Measurements from ENCODE around the gene BABAM2. TPM values are rescaled to one million over a fixed set of nuclear protein-coding genes. Genes with fewer than 3 reads are reported as not detected.
A peak's percentile ranks its signal among the peaks of the same experiment; 100 is the strongest.

The BABAM2 gene
- total and polyA plus RNA-seq, 9 of the 15 experiments (the other 6 are each of a cell fraction or from before 2014, with no cell fraction given), result 10.9 to 37.4 (median 25.6) TPM

GRCh38 chr2:27884601-27885000 is 5.9 kb upstream of the BABAM2 start:
- H3K27me3 ChIP-seq (ENCODE audit: control insufficient read depth in 2 of 2, insufficient read depth in 2 of 2, low read length in 2 of 2), result no peaks in the 10 kb centered on the region
- no TSS peak for BruUV-seq (replicated peaks)
- H3K4me1 ChIP-seq (replicated peaks in 1 of 2; ENCODE audit: control insufficient read depth in 2 of 2, insufficient read depth in 2 of 2, low read length in 2 of 2), result peaks cover 0 to under 1% of the 10 kb centered on the region in 2 experiments; a peak in 1 of 5 replicates
- FAIRE-seq (no peak), ATAC-seq (no peak), DNase-seq (ENCODE audit: extremely low read depth in 1 of 4, low spot score in 3 of 4) (no peak)
- intact Hi-C loops (cut with micrococcal nuclease), result no loop called here
- in situ Hi-C loops (cut with MboI), result no loop called here
- H3K9ac ChIP-seq (ENCODE audit: insufficient read depth in 1 of 2, low read depth in 2 of 2, low read length in 2 of 2), result no peak overlapping the region
- ChIA-PET CTCF (ENCODE audit: low intra/inter-chr PET ratio) (no interaction called here), POLR2A (no interaction called here)
- WGBS (ENCODE audit: insufficient coverage, low coverage, missing lambda C conversion rate), result 2% methylated on average over 2 of the region's 2 CpGs
- no peak overlapping the region for H3K4me3 ChIP-seq
- no peak for TF ChIP-seq MAFF (IDR thresholded peaks at IDR 0.05; ENCODE audit: low read length)
- peak; percentile 95 for TF ChIP-seq FOXJ2 (tag; IDR thresholded peaks at IDR 0.05)
- no peaks in the 10 kb centered on the region for H3K79me2 ChIP-seq (ENCODE audit: control insufficient read depth, insufficient read depth, low read length)
- H3K27ac ChIP-seq (ENCODE audit: extremely low read depth, low read depth, low read length), result no peak overlapping the region
- H3K9me1 ChIP-seq (ENCODE audit: control insufficient read depth, insufficient read depth, low read length), result no peaks in the 10 kb centered on the region
- no peak overlapping the region for H2AFZ ChIP-seq (ENCODE audit: low read depth, low read length)
- H3K4me2 ChIP-seq (ENCODE audit: insufficient read depth, low read length), result no peak overlapping the region
- H3K36me3 ChIP-seq (ENCODE audit: control insufficient read depth, insufficient read depth, low read length), result no peaks in the 10 kb centered on the region
- H3K9me3 ChIP-seq (replicated peaks; ENCODE audit: control insufficient read depth, insufficient read depth, low read depth, low read length), result no peaks in the 10 kb centered on the region
- no peaks in the 10 kb centered on the region for H4K20me1 ChIP-seq (replicated peaks; ENCODE audit: control insufficient read depth, insufficient read depth, low read length)

- DNase-seq (ENCODE audit: extremely low read depth in 1 of 4, low spot score in 3 of 4), result no peak
- H2AFZ ChIP-seq (ENCODE audit: low read depth, low read length), result no peak overlapping the region
- H3K27ac ChIP-seq (ENCODE audit: extremely low read depth, low read depth, low read length), result no peak overlapping the region
- POLR2A ChIA-PET, result interaction anchor here (0.6 kb wide), 2 partner anchors 32 to 202 kb away, joined by 3 to 4 read pairs; no protein-coding TSS in a partner anchor
- no peak overlapping the region for H3K9ac ChIP-seq (ENCODE audit: insufficient read depth in 1 of 2, low read depth in 2 of 2, low read length in 2 of 2)
- H3K79me2 ChIP-seq (ENCODE audit: control insufficient read depth, insufficient read depth, low read length), result no peaks in the 10 kb centered on the region
- in situ Hi-C loops (cut with MboI) (no loop called here), intact Hi-C loops (cut with micrococcal nuclease) (no loop called here)
- no peaks in the 10 kb centered on the region for H3K27me3 ChIP-seq (ENCODE audit: control insufficient read depth in 2 of 2, insufficient read depth in 2 of 2, low read length in 2 of 2)
- H3K9me3 ChIP-seq (replicated peaks; ENCODE audit: control insufficient read depth, insufficient read depth, low read depth, low read length), result no peaks in the 10 kb centered on the region
- no peaks in the 10 kb centered on the region for H4K20me1 ChIP-seq (replicated peaks; ENCODE audit: control insufficient read depth, insufficient read depth, low read length)
- CTCF ChIA-PET (ENCODE audit: low intra/inter-chr PET ratio), result no interaction called here
- H3K4me2 ChIP-seq (ENCODE audit: insufficient read depth, low read length), result no peak overlapping the region
- WGBS (ENCODE audit: insufficient coverage, low coverage, missing lambda C conversion rate), result 15% methylated on average over 1 of the region's 1 CpG
- H3K36me3 ChIP-seq (ENCODE audit: control insufficient read depth, insufficient read depth, low read length), result no peaks in the 10 kb centered on the region
- no peak for TF ChIP-seq HOMEZ (CRISPR knock-in tag; IDR thresholded peaks at IDR 0.05)
- no peak for TF ChIP-seq NUFIP1 (IDR thresholded peaks at IDR 0.05; ENCODE audit: partially characterized antibody)
- TF ChIP-seq PHF21A (IDR thresholded peaks at IDR 0.05; ENCODE audit: borderline replicate concordance, low read depth), result no peak
- no peak for TF ChIP-seq EP300 (IDR thresholded peaks at IDR 0.05; ENCODE audit: low read length)
- no peak for TF ChIP-seq SMARCB1 (IDR thresholded peaks at IDR 0.05; ENCODE audit: insufficient read length, low read depth)
- no peak for TF ChIP-seq KLF16 (IDR thresholded peaks at IDR 0.05)
- no peak for TF ChIP-seq ZNF740 (CRISPR knock-in tag; IDR thresholded peaks at IDR 0.05)
- TF ChIP-seq ZNF740 (tag; IDR thresholded peaks at IDR 0.05), result no peak
- TF ChIP-seq MYC (IDR thresholded peaks at IDR 0.05; ENCODE audit: low read depth, low read length), result no peak
- TF ChIP-seq MYC (CRISPR knock-in tag; IDR thresholded peaks at IDR 0.05; ENCODE audit: borderline replicate concordance, low read depth), result no peak
- H3K4me3 ChIP-seq, result no peak overlapping the region
- BruUV-seq (replicated peaks), result no TSS peak
- no peak for ATAC-seq
- H3K9me1 ChIP-seq (ENCODE audit: control insufficient read depth, insufficient read depth, low read length), result no peaks in the 10 kb centered on the region
- peaks cover 2 to 6% of the 10 kb centered on the region in 2 experiments; a peak in 3 of 5 replicates for H3K4me1 ChIP-seq (replicated peaks in 1 of 2; ENCODE audit: control insufficient read depth in 2 of 2, insufficient read depth in 2 of 2, low read length in 2 of 2)
- FAIRE-seq, result peak; percentile 35
Observed at GRCh38 chr2:27885234-27885633, 5.3 kb upstream of the BABAM2 start.
